Renal cortical epithelial cell (primary cell): Measurements from ENCODE around the gene ARMH1. TPM values are rescaled to one million over a fixed set of nuclear protein-coding genes. Genes with fewer than 3 reads are reported as not detected.
"Not testable (repeated sequence)": the region's sequence is repeated elsewhere in the genome, so short reads cannot be mapped to it uniquely, and the experiment has no call there.

Experiments
- DNase-seq: peaks from one replicate; pipeline ENCODE4 v3.0.0-alpha.2; 2011; ENCODE audit warnings: low read depth
- total RNA-seq: library from RNA; depleted of rRNA; stranded (reverse); fragments of >200 nt; gene quantifications from 2 replicates; pipeline ENCODE4 v1.2.3, GENCODE V29; 2014

The ARMH1 gene
- total RNA-seq, 1 donor from 2014 or later, result 6.7 TPM

DNA sequence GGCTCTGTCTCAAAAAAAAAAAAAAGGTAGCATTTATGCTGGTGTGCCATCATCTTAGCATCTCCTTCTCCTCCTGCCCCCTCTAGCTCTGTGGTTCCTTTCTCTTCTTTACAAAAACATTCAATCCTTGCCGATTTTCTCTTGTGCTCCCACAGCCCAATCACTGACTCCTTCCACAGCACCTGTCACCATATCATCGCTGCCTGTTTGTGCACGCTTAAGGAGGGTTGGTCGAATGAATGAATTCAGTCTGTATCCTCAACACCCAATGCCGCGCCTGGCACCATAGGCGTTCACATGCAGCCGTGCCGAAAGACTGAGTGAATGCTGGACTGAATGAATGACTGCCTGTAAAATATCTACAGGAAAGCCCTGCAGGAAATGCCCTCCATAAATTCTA lies 48.5 kb downstream of the ARMH1 start:
- no peak for DNase-seq

DNA sequence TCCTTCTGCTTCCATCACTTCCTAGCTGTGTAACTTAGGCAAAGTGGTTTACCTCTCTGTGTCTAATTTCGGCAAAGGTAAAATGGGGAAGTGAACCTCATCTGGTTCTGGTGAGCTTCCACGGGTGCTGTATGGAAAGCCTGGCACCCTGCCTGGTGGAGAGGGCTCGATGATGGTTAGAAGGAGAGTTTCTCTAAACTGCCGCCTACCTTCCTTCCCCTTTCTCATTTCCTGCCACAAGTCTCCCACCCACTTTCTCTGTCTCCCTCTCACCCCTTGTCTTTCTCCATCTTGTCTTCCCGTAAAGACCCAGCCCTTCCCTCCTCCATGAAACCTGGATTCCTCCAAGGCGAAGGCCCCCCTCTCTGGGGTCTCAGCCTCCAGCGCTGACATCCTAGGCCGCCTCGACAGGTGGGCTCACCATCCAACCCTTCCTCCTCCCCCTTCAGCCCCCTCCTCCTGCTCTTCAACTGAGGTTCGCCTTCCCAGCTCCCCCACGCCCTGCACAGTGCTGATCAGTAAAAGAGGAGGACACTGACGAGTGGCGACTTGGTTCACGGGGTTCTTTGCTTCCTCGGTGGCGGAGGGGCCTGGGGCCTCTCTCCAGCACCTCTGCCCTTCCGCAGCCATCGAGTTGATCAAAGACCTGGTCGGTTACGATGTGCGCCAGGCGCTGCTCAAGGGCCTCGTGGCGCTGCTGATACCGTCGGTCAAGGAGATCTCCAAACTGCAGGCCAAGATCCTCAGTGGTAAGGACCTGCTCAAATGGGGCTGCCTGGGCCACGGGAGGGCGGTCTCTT lies 49.2 kb downstream of the ARMH1 start:
- no peak for DNase-seq

DNA sequence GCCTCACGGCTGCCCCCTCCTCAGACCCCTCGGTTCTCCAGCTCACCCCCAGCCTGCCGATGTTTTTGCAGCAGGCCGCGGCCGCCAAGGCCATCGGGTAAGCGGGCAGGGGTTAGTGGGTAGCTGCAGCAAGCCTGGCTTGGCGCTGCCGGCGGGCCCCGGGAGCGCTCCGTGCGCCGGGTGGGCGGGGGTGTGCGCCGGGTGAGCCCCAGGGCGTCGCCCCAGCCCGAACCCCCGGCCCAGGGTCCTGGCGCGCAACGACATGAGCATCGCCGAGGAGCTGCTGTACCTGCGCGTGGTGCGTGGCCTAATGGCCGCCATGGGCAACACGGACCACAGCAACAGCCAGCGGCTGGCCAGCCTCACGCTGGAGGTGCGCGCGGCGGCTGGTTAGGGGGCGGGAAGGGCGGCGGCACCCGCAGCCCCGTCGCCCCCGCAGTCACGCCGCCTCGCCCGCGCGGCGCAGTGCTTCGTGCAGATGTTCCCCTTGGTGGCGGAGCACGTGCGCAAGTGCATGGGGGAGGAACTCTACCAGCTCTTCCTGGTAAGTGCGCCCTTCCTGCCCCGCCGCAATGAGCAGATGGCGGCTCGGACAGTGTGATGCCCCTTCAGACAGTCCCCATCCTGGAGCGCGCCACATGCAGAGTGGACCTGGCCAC lies 49.9 kb downstream of the ARMH1 start:
- no peak for DNase-seq

DNA sequence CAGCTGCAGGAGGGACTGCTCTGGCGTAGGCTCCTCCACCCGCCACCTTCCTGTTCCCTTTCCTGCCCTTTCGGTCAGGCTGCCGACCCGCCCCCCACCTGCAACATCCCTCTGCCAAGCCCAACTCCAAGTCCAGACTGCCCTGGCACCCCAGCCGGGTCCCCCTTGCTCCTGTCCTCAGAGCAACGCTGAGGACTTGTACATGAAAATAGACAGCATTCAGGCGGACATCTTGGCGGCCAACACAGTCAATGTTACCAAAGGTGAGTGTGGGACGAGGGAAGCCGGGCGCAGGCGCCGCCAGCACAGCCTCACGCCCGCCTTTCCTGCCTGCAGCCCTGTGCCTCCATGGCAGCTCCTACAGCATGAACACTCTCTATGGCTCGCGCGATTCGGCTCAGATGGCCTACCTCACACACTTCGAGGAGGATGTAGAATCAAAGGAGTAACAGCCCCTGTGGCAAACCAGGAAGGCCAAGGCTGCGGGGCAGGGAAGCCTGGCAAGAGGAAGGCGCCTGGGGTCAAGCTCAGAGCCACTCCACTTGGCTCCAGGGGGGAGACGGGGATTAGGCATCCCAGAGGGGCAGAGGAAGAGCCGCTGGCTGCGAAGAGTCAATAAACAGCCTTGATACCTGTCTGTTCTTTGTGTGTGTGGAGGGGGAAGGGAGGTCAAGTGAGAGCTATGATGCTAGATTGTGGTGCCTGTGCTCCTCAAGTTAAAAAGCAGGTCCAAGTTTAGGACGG lies 50.6 kb downstream of the ARMH1 start:
- no peak for DNase-seq

GRCh38 chr1:44730741-44731512 lies 56.4 kb downstream of the ARMH1 start, which contains the start of gene RNU5D-1:
RNU5D-1 (minus strand) TSS chr1:44731170.
- DNase-seq, result peak; percentile 99

GRCh38 chr1:44733365-44733764 lies 58.9 kb downstream of the ARMH1 start:
- peak; percentile 69 for DNase-seq

- DNase-seq, result no peak
Observed at GRCh38 chr1:44733784-44734183, 59.3 kb downstream of the ARMH1 start.

DNA sequence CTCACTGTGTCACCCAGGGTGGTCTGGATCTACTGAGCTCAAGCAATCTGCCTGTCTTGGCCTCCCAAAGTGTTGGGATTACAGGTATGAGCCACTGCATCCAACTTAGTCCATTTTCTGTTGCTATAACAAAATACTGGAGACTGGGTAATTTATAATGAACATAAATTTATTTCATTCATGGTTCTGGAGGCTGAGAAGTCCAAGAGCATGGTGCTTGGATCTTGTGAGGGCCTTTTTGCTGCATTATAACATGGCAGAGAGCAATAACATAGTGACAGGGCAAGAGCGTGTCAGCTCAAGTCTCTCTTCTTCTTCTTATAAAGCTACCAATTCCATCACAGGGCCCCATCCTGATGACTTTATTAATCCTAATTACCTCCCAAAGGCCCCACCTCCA lies 61.5 kb downstream of the ARMH1 start:
- no peak for DNase-seq

DNA sequence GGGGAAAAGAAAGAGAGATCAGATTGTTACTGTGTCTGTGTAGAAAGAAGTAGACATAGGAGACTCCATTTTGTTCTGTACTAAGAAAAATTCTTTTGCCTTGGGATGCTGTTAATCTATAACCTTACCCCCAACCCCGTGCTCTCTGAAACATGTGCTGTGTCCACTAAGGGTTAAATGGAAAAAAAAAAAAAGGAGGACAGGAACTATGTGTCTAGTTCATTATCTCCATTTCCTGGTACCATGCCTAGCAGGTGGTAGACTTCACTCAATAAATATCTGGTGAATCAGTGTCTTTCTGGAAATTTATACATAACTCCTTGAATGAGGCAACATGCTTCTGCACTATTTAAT lies 64.4 kb downstream of the ARMH1 start:
- not testable (repeated sequence) for DNase-seq

- DNase-seq, result peak; percentile 96
Observed at GRCh38 chr1:44739307-44740178, 65.0 kb downstream of the ARMH1 start, which contains the start of gene KIF2C. KIF2C (plus strand) TSS chr1:44739837; CDS start chr1:44739933, 96 bp downstream.

DNA sequence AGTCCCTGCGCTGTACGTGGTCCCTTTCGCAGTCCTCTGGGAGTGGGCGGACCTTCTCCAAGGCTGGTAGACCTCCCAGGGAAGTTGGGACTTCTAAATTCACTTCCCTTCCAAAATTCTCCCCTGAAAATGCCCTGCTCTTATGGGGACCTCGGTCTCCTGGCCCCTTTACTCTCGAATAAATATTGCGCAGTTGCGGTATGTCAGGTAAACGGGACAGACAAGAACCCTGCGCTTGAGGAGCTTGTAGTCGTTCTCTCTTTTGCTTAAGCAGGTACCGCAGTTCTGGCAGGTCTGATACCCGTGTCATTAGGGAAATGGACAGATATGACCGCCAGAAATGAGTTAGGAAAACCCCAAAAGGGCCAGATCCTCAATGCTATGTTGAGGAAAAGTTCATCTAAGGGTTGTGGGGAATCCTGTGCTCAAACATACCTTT lies 65.7 kb downstream of the ARMH1 start:
- no peak for DNase-seq

DNA sequence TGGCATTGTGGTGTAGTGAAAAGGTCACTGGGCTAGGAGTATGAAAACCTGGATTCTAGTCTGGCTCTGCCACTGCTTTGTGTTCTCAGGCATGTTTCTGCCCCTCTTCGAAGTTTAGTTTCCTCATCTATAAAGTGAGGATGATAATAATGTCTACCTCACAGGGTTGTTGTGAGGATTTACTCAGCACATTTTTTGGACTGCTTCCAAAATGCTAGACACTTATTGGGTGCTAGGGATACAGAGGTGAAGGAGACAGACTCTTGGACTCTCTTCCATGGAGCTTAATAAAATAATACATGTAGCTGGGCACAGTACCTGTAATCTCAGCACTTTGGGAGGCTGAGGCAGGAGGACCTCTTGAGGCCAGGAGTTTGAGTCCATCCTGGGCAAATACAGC lies 68.7 kb downstream of the ARMH1 start:
- no peak for DNase-seq

DNA sequence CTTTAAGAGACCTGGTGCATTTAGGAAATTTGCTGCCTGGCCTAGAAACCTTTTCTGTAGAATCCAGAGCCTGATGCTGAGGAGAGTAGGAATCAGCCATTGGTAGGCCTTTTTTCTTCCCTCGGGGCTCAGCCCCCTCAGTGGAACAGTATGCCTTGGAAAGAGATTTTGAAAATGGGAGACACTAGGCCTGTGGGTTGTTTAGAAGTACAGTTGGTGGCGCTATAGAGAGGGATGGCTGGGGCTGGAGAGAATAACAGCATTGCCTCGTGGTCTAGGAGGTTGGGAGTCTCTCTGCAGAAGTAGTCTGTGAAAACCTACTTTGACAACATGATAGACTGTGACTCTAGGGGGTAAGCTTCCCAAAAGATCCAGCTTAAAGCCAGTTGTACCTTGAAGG lies 73.4 kb downstream of the ARMH1 start:
- DNase-seq, result no peak

GRCh38 chr1:44757420-44757819 lies 82.9 kb downstream of the ARMH1 start:
- DNase-seq, result no peak

- DNase-seq, result no peak
Observed at GRCh38 chr1:44759077-44759476, 84.6 kb downstream of the ARMH1 start.

DNA sequence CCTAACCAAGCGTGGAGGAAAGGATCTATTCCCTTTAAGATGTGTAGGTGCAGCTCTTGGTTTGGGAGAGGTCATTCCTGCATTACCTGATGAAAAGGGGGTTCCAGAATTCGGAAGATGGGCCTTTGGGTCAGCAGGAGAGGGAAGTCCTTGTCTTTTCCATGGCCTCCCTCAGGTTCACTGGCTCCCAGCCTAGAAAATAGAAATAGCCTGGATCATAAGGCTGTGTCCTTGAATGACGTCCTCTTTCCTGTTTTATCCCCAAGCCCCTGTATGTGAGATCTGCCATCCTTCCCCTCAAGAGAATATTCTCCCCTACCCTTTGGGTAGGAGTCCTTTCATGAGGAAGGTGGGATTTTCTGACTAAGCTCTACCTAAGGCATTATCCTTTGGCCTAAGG lies 86.4 kb downstream of the ARMH1 start:
- DNase-seq, result no peak

GRCh38 chr1:44766421-44766820 lies 91.9 kb downstream of the ARMH1 start:
- not testable (repeated sequence) for DNase-seq
